ENCODE measurements around the gene ALDOB.

ALDOB gene

GRCh38 chr9:101381833-101382342 lies 53.7 kb downstream of the ALDOB start:
- DNase-seq, result no peak

- DNase-seq, result no peak
Measured at GRCh38 chr9:101381118-101381517, 54.5 kb downstream of the ALDOB start.

GRCh38 chr9:101380295-101380694 lies 55.3 kb downstream of the ALDOB start:
- DNase-seq, result no peak

GRCh38 chr9:101376111-101376848 lies 59.3 kb downstream of the ALDOB start:
- DNase-seq, result no peak

- DNase-seq, result no peak
Measured at GRCh38 chr9:101375546-101375945, 60.0 kb downstream of the ALDOB start.

- no peak for DNase-seq
Measured at GRCh38 chr9:101372327-101373118, 63.1 kb downstream of the ALDOB start.

- no peak for DNase-seq
Measured at GRCh38 chr9:101371813-101372212, 63.8 kb downstream of the ALDOB start.

Data from CD4-positive, alpha-beta T cell treated with Interleukin-15 for 1 hour (primary cell).